RWPE2 (cell line): ENCODE results near the gene PVR.
"Not testable (repeated sequence)": the region's sequence is repeated elsewhere in the genome, so short reads cannot be mapped to it uniquely, and the experiment has no call there.

Source experiments
- ATAC-seq: fragments of 200-7000 bp; cut with Tn5 transposase; 3 replicates; pipeline ENCODE4 v1.9.1; 2021; ENCODE audit warnings: low read depth
- DNase-seq: peaks from one replicate; pipeline ENCODE4 v3.0.0-alpha.2; 2020; ENCODE audit warnings: low spot score
- H3K27ac ChIP-seq: fragments of 450-650 bp; 2 replicates; pipeline ENCODE4 v1.5.1; 2017; ENCODE audit warnings: mild to moderate bottlenecking; ENCODE audit not compliant: poor library complexity, severe bottlenecking
- H3K27me3 ChIP-seq: fragments of 250-450 bp; sonication (Bioruptor Pico); 2 replicates; pipeline ENCODE4 v1.5.1; 2021; ENCODE audit warnings: mild to moderate bottlenecking, moderate library complexity; ENCODE audit not compliant: insufficient read depth, poor library complexity, severe bottlenecking
- H3K36me3 ChIP-seq: fragments of 250-450 bp; sonication (Bioruptor Pico); 2 replicates; pipeline ENCODE4 v1.5.1; 2020; ENCODE audit warnings: low read depth, mild to moderate bottlenecking, moderate library complexity
- H3K4me1 ChIP-seq: fragments of 250-450 bp; sonication (Bioruptor Pico); 2 replicates; pipeline ENCODE4 v1.5.1; 2021; ENCODE audit warnings: mild to moderate bottlenecking, moderate library complexity; ENCODE audit not compliant: insufficient read depth, poor library complexity, severe bottlenecking
- H3K4me3 ChIP-seq: fragments of 250-450 bp; sonication (Bioruptor Pico); 2 replicates; pipeline ENCODE4 v1.5.1; 2021; ENCODE audit warnings: mild to moderate bottlenecking, moderate library complexity; ENCODE audit not compliant: severe bottlenecking
- H3K9me3 ChIP-seq: fragments of 250-450 bp; sonication (Bioruptor Pico); 2 replicates; pipeline ENCODE4 v1.5.1; 2021; ENCODE audit warnings: mild to moderate bottlenecking, moderate library complexity; ENCODE audit not compliant: severe bottlenecking
- CTCF ChIP-seq: fragments of 450-650 bp; IDR thresholded peaks from one replicate; pipeline ENCODE4 v1.5.1; 2017; ENCODE audit warnings: mild to moderate bottlenecking, moderate library complexity; ENCODE audit not compliant: poor library complexity, severe bottlenecking

Gene PVR

GRCh38 chr19:44706506-44707236 is 63.0 kb downstream of the PVR start:
- ATAC-seq (no peak), DNase-seq (no peak)
- Histone ChIP-seq H3K4me3 (no peak overlapping the region), H3K9me3 (no peaks in the 10 kb centered on the region), H3K36me3 (no peaks in the 10 kb centered on the region), H3K4me1 (no peaks in the 10 kb centered on the region), H3K27me3 (no peaks in the 10 kb centered on the region), H3K27ac (no peak overlapping the region)
- no peak for TF ChIP-seq CTCF

DNA sequence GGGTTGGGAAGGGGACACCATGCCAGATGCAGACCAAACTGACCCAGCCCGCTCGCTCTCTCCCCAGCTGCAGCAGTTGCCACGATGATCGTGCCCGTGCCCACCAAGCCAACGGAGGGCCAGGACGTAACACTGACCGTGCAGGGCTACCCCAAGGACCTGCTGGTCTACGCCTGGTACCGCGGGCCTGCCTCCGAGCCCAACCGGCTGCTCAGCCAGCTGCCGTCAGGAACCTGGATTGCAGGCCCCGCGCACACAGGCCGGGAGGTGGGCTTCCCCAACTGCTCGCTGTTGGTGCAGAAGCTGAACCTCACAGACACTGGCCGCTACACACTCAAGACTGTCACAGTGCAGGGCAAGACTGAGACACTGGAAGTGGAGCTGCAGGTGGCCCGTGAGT is 64.1 kb downstream of the PVR start:
- H3K27me3 ChIP-seq = no peaks in the 10 kb centered on the region
- DNase-seq (no peak), ATAC-seq (no peak)
- H3K4me1 ChIP-seq = no peaks in the 10 kb centered on the region
- no peak overlapping the region for H3K4me3 ChIP-seq
- no peaks in the 10 kb centered on the region for H3K9me3 ChIP-seq
- TF ChIP-seq CTCF = no peak
- H3K36me3 ChIP-seq = no peaks in the 10 kb centered on the region
- no peak overlapping the region for H3K27ac ChIP-seq

GRCh38 chr19:44708940-44709339 is 65.2 kb downstream of the PVR start:
- Histone ChIP-seq H3K27ac (no peak overlapping the region), H3K27me3 (no peaks in the 10 kb centered on the region), H3K4me1 (no peaks in the 10 kb centered on the region), H3K9me3 (no peaks in the 10 kb centered on the region), H3K36me3 (no peaks in the 10 kb centered on the region), H3K4me3 (no peak overlapping the region)
- no peak for ATAC-seq
- no peak for TF ChIP-seq CTCF
- DNase-seq = no peak

DNA sequence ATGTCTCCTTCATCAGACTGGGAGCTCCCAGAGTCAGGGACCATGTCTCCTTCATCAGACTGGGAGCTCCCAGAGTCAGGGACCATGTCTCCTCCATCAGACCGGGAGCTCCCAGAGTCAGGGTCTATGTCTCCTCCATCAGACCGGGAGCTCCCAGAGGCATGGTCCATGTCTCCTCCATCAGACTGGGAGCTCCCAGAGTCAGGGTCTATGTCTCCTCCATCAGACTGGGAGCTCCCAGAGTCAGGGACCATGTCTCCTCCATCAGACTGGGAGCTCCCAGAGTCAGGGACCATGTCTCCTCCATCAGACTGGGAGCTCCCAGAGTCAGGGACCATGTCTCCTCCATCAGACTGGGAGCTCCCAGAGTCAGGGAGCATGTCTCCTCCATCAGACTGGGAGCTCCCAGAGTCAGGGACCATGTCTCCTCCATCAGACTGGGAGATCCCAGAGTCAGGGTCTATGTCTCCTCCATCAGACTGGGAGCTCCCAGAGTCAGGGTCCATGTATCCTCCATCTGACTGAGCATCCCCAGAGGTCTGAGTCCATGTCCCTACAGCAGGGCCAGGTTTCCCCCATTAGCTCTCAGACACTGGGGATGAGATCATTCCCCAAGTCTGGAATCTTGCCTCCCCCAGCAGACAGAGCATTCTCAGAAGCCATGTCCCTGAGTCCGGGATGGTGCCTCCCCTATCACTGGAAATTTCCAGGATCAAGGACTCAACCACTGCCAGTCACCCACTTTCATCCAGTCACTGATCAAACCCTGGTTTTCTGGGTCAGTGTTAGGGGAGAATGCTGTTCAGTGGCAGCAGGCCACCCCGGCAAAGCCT is 65.9 kb downstream of the PVR start:
- H3K9me3 ChIP-seq, H3K27me3 ChIP-seq, DNase-seq, H3K27ac ChIP-seq, H3K4me1 ChIP-seq, ATAC-seq, H3K4me3 ChIP-seq, H3K36me3 ChIP-seq: not testable (repeated sequence)

DNA sequence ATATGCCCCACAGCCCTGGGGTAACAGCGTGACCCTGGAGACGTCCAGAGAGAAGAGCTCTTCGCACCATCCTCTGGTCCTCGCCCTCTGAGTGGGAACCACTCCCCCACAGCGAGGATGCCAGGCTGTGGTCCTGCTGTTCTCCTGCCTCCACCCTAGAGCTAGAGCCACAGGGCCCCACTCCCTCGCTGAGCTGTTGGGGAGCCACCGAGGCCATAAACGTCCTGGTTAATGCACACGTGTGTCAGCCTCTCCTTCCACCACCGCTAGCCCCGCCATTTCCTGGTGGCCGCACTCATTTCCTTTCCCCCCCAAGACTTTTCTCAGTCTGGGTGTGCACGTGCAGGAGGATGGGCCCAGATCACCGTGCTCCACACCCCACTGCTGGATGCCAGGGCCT is 66.8 kb downstream of the PVR start:
- Histone ChIP-seq H3K9me3 (peaks cover 2% of the 10 kb centered on the region), H3K27ac (no peak overlapping the region), H3K36me3 (no peaks in the 10 kb centered on the region), H3K4me3 (no peak overlapping the region), H3K27me3 (no peaks in the 10 kb centered on the region), H3K4me1 (no peaks in the 10 kb centered on the region)
- DNase-seq (no peak), ATAC-seq (no peak)
- no peak for TF ChIP-seq CTCF
